ENCODE results near the gene APBA2. TPM values are rescaled to one million over a fixed set of nuclear protein-coding genes. Genes with fewer than 3 reads are reported as not detected.

APBA2 gene
- total RNA-seq, 2 donors from 2014 or later = 2.7 to 4.0 TPM

Other genes with a start within 250 kb of the APBA2 start
- 1 to 10 TPM in 1 of 2 donors, under 1 TPM in 1; 0.67 to 2.2 TPM for gene GOLGA8M, start 173.6 kb upstream of the APBA2 start, total RNA-seq
- not detected for gene GOLGA6L7, start 37.3 kb upstream of the APBA2 start, total RNA-seq

All from posterior vena cava (tissue), 2 donors.